Stimulated activated CD4-positive, alpha-beta T cell treated with anti-CD3 and anti-CD28 coated beads, Interleukin-4, amount 100 ng/mL, for 1 hour (primary cell): Measurements from ENCODE around the gene CD247.
"Not testable (repeated sequence)": the region's sequence is repeated elsewhere in the genome, so short reads cannot be mapped to it uniquely, and the experiment has no call there.

ENCODE experiments used
- DNase-seq: peaks from one replicate; pipeline ENCODE4 v3.0.0-alpha.2; 2020

CD247 gene

DNA sequence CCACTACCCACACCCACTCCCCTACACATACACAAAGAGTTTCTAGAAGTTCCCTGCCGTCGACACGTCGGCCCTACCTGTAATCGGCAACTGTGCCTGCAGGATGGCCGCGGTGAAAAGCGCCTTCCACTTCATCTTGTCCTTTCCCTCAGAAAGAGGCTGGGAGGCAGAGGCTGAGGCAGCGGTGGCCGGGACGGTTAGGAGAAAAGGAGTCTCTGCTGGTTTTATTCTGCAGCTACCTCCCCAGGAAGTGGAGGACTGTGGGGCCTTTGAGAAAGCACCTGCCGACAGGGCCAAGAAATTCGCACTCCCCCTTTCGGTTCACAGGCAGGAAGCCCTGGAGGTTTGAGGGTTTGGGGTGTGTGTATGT lies at the start of gene CD247:
TSS of gene CD247 (minus strand) at position 199 of the 370 bp plus-strand sequence. CDS start at position 135, 64 bp downstream.
- DNase-seq: peak; percentile 60

DNA sequence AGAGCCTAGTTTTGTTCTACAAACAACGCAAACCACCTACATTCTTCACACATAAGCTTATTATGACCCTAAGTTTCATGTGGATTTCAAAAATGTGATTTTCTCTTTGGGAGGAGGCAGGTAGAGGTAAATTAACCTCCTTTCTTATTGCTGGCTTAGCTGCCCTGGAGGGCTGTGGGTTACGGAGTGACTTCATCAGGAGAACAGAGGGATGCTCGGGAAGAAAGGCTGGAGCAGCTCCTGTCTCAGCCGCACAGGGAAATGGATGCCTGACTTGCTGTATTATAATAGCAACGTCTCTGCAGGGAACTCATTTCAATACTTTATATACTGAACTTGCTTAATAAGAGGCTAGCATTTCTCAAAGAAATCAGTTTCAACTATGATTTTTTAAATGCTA lies 49.3 kb upstream of the CD247 start:
- DNase-seq: no peak

DNA sequence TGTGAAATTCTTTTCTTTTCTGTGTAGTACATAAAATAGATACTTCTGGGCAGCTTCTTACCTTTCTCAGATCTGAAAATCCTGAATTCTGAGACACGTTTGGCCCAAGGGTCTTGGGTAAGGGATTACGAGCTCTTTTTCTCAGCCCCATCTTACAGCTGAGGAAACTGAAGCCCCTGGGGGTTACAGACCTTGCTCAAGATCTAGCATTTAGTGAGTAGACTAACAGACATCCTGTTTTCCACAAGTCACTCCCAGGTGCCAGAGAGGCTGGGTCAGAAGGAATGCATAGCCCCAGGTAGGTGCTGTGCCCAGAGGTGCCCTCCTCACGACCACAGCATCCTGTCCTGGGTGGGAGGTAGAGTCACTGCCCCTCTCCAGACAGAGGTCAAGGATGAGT lies 48.4 kb upstream of the CD247 start:
- no peak for DNase-seq

GRCh38 chr1:167565922-167566321 lies 47.6 kb upstream of the CD247 start:
- no peak for DNase-seq

GRCh38 chr1:167564612-167565270 lies 46.4 kb upstream of the CD247 start:
- DNase-seq: no peak

DNA sequence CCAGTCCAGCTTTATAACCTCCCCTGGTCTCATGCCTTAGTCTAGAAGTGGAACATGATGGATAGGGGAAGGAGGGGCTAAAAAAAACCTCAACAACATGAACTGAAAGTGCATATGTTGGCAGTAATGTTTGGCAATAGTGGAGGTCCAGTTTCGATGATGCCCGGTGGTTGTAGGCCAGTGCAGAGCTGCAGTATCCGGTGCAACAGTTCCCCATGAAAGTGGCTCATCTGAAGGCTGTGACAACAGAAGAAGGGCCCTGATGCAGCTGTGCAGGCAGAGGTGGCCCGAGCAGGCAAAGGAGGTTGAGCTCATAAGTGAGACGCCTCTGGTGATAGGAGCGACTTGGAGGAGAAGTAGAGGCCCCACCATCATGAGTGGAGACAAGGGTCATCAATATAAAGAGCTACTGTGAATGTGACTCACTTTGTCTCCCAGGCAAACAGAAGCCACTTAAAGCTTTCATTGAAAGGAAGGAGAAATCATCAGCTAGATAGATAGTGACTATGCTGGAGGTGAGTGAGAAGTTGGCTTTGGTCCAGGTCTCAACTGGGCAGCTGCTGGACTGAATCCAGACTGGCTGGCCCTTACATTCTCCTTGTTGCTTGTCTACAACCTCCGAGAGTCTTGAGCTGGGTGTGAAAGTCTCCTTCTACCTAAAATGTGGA lies 45.4 kb upstream of the CD247 start:
- DNase-seq: no peak

DNA sequence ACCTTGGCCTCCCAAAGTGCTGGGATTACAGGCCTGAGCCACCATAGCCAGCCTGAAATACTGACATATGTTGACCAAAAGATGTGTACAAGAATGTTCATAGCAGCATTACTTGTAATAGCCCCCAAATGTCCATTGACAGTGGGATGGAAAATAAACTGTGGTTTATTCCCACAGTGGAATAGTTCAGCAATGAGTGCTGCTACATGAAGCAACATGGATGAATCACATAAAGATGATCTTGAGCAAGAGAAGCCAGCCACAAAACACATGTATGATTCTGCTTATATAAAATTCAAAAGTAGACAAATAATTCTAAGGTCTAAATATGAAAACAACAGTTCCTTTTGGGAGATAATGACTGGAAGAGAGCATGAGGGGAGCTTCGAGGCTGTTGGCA lies 44.4 kb upstream of the CD247 start:
- DNase-seq: no peak

DNA sequence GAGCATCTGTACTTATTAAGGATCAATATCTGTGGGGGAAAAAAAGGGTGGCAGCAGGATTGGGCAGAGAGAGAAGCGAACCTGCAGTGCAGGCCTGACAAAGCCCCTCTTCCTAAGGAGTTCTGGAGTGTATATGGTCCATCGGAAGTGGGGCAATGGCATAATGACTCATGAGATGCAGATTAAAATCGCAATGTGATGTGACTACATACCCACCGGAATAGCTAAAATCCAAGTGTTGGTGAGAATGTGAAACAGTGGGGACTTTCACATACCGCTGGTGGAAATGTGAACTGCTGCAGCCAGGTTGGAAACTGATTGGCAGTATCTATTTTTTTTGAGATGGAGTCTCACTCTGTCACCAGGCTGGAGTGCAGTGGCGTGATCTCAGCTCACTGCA lies 43.4 kb upstream of the CD247 start:
- DNase-seq: no peak

GRCh38 chr1:167555971-167556714 lies 37.8 kb upstream of the CD247 start:
- DNase-seq: peak; percentile 71

DNA sequence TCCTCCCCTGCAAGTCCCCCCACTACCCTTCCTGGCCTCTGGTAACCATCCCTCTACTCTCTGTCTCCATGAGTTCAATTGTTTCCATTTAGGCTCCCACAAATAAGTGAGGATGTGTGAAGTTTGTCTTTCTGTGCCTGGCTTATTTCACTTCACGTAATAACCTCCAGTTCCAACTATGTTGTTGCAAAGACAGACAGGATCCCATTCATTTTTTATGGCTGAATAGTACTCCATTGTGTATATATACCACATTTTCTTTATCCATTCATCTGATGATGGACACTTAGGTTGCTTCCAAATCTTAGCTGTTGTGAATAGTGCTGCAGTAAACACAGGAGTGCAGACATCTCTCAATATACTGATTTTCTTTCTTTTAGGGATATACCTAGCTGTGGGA lies 36.7 kb upstream of the CD247 start:
- DNase-seq: not testable (repeated sequence)

DNA sequence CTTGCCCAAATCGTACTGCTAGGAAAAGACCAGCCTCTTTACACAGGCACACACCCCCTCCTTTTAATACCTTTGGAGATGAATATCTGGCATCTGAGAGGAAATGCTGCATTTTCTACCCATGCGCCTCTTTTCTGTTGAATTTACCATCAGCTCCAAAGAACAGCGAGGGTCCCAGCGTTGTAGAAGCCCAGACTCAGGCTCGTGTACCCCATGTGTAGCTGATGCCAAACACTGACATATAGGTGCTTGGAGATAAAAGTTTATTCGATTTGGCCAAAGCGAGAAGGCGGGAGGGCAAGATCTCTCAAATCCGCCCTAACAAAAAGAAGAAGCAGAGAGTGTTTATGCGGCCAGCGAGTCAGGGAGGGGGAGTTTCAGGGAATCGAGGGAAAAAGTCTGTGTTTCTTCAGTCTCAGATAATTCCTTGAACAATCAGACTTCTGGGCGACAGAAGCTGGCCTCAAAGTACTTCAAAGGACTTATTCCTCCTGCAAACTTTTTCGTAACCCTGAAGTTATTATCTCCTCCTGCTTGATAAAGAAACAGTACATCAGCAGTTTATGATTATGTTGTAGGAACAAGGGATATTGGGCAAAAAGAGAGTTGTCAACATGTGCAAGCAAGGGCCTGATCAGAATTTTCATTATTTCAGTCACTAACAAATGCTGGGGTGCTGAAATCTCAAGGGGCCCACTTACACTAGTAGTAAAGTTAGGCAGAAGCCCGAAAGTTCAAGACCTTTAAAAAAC lies 35.9 kb upstream of the CD247 start:
- DNase-seq: no peak

DNA sequence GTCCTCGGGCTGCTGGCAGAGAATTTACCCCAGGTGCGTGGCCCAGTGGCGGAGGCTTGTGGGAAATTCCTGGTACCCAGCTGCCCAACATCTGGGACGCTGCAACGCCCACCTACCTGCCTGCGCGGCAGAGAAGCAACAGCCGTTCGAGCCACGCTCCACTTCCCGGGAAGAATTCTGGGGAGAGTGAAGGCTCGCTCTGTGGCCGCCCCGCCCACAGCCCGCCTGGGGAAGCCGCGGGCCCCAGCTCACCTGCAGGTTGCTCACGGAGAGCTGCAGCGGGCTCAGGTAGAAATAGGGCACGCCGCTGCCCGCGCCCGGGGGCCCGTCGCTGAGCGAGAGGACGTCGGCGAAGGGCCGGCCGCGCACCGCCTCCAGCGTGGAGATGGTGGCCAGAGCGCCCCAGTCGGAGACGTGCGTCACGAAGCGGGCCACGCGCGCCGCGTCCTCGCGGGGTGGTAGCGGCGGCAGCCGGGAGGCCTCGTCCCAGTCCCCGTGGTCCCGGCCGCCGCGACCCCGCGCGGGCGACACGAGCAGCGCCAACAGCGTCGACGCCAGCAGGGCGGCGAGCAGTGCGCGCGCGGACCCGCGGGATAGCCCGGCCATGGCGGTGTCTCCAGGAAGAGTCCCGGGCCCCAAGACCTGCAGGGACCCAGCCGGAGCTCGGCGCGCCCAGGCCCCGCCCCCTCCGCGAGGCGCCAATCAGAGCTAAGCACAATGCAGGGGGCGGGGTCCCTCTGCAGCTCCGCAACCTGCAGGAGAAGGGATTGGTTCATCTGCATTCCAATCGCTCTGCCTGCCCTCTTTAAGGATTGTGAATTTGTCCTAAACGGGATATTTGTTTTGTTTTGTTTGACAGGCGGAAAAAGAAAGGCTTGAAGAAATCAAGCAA lies 35.1 kb upstream of the CD247 start, which contains the start of gene CREG1:
TSS of gene CREG1 (minus strand) at position 627 of the 892 bp plus-strand sequence.
- DNase-seq: peak; percentile 90

DNA sequence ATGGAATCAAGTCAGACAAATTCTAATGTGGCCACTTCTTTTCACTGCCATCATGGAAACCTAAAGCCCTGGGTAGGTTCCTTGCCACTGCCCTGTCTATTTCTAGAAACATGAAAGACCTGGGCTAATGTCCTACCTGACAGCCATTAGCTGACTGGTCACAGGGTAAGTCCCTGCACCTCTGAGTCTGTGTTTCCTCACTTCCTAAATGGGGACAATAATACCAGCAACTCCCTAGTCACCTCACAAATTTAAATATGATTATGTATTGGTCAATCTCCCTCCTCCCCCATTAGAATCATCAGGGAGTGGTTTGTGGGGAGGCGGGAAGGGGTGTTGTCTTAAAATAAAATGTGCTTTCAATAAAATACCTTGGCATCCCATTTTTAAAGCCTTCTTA lies 33.0 kb upstream of the CD247 start:
- no peak for DNase-seq

DNA sequence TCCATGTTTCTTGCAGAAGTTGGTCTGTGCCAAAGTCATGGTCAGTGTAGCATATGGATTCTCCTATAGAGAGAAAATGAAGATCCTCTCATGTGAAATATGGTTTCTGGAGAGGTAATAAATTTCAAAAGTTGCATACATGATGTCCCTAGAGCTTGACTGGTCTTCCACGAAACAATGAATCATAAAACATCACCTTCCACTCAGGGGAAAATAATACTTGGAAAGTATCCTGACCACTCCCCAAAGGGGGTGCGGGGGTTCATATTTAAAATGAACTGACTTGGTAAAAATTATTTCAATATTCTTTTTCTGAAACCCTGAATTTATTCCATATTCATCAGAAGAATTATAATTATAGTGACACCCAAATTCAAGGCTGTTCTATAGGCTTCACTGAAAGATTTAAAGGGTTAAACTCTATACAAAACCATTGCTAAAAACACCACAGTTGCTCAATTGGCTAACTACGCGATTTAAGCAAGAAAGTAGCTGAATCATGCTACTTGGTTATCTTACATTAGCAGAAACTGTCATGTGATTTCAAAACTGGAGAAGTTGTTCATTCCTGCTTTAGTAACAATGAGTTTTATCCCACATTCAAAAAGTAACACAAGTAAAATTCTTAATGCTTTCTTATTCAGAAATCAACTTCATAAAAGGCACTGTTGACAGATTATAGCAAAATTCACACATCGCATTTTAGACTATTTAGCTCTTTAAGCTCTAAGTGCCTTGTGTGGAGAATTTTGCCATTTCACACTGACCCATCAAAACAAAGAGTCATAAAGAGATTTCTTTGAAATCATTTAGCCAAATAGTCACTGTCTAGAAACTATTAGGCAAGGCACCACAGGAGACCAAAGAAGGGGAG lies 30.0 kb upstream of the CD247 start:
- DNase-seq: no peak

DNA sequence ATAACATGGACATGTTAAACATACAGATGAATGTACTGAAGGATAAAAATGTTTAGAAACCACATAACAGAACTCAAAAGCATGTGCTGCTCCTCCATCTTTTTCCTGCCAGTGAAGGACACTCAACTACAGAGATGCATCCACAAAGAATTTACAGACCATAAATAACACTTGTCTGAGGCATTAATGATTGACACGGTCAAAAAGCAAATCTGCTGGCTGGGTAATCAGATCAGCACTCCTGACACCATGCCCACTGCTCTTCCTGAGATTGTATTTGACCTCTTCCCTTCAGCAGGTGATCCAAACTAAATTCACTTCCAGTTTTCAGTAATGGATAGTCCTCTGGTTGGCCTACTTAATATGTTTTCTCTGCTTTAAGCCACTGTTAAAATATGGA lies 28.6 kb upstream of the CD247 start:
- DNase-seq: no peak

DNA sequence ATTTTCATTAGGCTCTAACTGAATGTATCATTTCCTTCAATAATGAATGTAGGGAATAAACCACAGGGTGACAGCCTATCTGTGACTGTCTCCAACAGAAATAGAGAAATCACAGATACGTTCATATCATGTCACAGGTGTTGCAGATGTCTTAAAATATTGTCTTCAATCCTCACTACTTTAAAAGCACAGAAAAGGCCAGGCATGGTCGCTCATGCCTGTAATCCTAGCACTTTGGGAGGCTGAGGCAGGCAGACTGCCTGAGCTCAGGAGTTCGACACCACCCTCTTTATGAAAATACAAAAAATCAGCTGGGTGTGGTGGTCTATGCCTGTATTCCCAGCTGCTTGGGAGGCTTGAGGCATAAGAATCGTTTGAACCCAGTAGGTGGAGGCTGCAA lies 27.0 kb upstream of the CD247 start:
- no peak for DNase-seq

DNA sequence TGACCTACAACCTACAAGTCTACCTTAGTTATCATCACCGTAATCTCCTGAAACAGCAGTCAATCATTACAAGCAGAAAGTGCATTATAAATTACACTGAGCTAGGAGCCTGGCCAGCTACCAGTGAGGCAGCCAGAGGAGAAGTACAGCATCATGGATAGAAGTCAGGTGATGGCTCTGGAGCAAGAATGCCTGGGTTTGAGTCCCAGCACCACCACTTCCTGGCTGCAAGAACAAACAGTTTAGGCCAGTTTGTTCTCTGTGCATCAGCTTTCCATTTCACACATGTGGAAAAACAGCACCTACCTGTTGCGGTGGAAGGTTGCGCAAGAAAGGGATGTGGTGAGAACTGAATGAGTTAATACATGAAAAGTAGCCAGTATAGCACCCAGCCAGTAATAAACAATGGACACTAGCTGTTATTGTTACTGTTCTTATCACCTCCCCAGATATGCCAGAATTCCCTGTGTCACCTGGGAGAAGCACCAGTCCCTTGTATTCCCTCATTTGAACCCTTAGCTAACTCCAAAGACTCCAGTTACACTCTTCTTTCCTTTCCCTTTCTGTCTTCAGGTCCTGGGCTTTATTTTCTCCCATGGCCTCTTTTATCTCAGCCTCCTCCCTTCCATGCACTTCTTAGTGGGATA lies 26.2 kb upstream of the CD247 start:
- no peak for DNase-seq

DNA sequence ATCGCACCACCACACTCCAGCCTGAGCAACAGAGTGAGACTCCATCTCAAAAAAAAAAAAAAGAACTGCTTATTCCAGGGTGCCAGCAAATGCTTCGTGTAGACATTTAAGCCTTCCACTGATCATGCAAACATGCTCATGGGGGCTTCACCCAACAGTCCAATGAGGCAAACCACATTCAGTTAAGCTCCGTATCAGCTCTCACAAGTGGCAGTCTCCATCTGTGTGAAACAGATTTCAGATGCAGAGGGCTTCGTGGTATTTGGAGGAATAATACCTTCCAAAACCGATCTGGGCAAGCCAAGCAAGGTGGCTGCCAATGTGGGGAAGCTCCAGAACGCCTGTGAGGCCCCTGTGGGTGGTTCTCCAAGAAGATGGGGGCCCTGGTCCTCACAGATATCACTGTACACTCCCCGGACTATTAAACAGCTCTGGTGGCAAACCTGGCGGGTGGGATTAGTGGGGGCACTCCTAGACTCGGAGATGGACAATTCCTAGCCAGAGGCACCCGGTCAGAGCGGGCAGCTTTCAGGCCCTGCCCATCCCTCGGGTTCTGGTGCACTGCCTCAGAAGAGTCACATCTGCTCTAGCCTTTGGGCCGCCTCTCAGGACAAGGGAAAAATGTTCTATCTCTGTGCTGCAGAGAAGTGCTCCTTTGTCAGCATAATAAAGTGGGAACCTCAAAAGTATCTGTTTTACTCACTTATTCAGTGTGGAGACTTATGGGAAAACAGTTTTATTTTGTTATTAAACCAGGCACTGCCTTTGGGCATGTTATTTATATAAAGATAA lies 25.1 kb upstream of the CD247 start:
- no peak for DNase-seq

DNA sequence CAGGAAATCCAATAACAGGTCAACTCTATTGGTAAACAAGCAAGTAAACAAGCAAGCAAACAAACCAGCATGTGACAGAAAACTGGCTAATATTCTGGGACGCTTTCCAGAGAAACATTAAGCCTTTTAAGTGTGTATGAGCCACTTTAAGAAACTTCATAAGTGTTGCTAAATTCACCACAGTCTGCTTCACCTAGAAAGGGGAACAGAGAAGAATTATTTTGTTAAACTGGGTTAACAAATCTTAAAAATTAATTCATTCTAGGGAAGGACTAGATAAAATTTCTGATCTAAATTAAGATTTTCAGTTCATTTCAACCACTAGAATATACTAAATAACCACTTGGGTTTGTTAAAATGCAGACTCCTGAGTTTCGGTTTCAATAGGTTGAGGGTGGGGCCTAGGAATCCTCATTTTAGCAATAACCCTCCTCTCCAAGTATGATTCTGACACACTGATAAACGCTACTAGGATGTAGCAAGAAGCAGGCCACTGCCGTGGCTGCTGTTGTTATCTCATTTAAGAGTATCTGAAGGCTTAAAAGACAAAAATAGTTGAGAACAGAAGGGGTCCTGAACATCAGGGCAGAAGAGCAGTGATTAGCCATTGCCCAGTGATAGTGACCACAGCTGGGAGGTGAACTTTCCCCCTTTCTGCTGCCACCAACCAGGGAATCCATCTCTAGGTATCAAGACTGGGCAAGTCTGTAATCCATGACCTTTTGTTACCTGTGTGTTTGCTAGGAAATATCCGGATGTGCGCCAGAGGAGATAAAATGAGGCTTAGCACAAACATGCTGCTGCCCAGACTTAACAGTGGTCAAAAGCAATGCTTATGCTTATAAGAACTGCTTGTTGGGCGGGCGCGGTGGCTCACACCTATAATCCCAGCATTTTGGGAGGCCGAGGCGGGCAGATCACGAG lies 24.0 kb upstream of the CD247 start:
- no peak for DNase-seq
